Liver (tissue), 9 donors: ENCODE measurements around the gene SCN2B. TPM values are rescaled to one million over a fixed set of nuclear protein-coding genes. Genes with fewer than 3 reads are reported as not detected.

Experiments
- DNase-seq: peaks from one replicate; pipeline ENCODE4 v3.0.0-alpha.2; 2017; ENCODE audit warnings: low spot score
- H3K27ac ChIP-seq, 2 donors: one replicate each; pipeline ENCODE4 v1.7.0; 2013; ENCODE audit warnings: inconsistent platforms in 2 of 2, low read length in 2 of 2, control low read depth in 1 of 2, low read depth in 1 of 2, mild to moderate bottlenecking in 1 of 2
- H3K27me3 ChIP-seq, 4 donors: one replicate each; pipeline versions ENCODE4 v1.6.1 to v1.7.0; 2013; ENCODE audit warnings: low read length in 3 of 4, inconsistent platforms in 1 of 4, mild to moderate bottlenecking in 1 of 4, moderate library complexity in 1 of 4; ENCODE audit not compliant: control insufficient read depth in 4 of 4, insufficient read depth in 4 of 4
- H3K36me3 ChIP-seq, 4 donors: one replicate each; pipeline versions ENCODE4 v1.6.1 to v1.7.0; 2013; ENCODE audit warnings: low read length in 3 of 4, mild to moderate bottlenecking in 3 of 4, low read depth in 1 of 4, moderate library complexity in 1 of 4; ENCODE audit not compliant: control insufficient read depth in 4 of 4, insufficient read depth in 3 of 4
- H3K4me1 ChIP-seq, 4 donors: one replicate each; pipeline versions ENCODE4 v1.6.1 to v1.7.0; 2013; ENCODE audit warnings: low read length in 3 of 4, mild to moderate bottlenecking in 3 of 4, moderate library complexity in 1 of 4; ENCODE audit not compliant: control insufficient read depth in 4 of 4, insufficient read depth in 4 of 4
- H3K4me3 ChIP-seq, 3 donors: one replicate each; pipeline versions ENCODE4 v1.6.1 to v1.7.0; 2013; ENCODE audit warnings: low read length in 3 of 3, control low read depth in 1 of 3, low read depth in 1 of 3, mild to moderate bottlenecking in 1 of 3
- H3K9ac ChIP-seq, 2 donors: one replicate each; pipeline ENCODE4 v1.7.0; 2013; ENCODE audit warnings: low read length in 2 of 2, mild to moderate bottlenecking in 2 of 2, moderate library complexity in 2 of 2, control low read depth in 1 of 2, low read depth in 1 of 2
- H3K9me3 ChIP-seq, 4 donors: one replicate each; pipeline versions ENCODE4 v1.6.1 to v1.7.0; 2013; ENCODE audit warnings: low read length in 3 of 4; ENCODE audit not compliant: control insufficient read depth in 4 of 4
- EGR1 ChIP-seq, 2 donors: IDR thresholded peaks; 2 replicates each; pipeline ENCODE4 v1.6.1; 2016 to 2018; ENCODE audit warnings: antibody characterized with exemption in 2 of 2, low read depth in 2 of 2
- FOXA1 ChIP-seq: IDR thresholded peaks from 2 replicates; pipeline ENCODE4 v1.6.1; 2016; ENCODE audit warnings: antibody characterized with exemption
- FOXA2 ChIP-seq: IDR thresholded peaks from 2 replicates; pipeline ENCODE4 v1.6.1; 2016; ENCODE audit warnings: antibody characterized with exemption
- GABPA ChIP-seq, 2 donors: IDR thresholded peaks in 1 of 2; conservative IDR thresholded peaks in 1 of 2; 2 replicates each; pipeline ENCODE4 v1.6.1; 2016; ENCODE audit warnings: antibody characterized with exemption in 2 of 2, mild to moderate bottlenecking in 1 of 2, moderate library complexity in 1 of 2
- HNF4A ChIP-seq, 2 donors: conservative IDR thresholded peaks; 2 replicates each; pipeline ENCODE4 v1.6.1; 2016; ENCODE audit warnings: antibody characterized with exemption in 2 of 2, mild to moderate bottlenecking in 2 of 2
- HNF4G ChIP-seq: IDR thresholded peaks from 2 replicates; pipeline ENCODE4 v1.6.1; 2016; ENCODE audit warnings: antibody characterized with exemption
- JUND ChIP-seq, 2 donors: IDR thresholded peaks; 2 replicates each; pipeline ENCODE4 v1.6.1; 2016; ENCODE audit warnings: antibody characterized with exemption in 2 of 2
- NR2F2 ChIP-seq: IDR thresholded peaks from 2 replicates; pipeline ENCODE4 v1.6.1; 2016; ENCODE audit warnings: antibody characterized with exemption
- RAD21 ChIP-seq, 2 donors: IDR thresholded peaks; 2 replicates each; pipeline ENCODE4 v1.6.1; 2016; ENCODE audit warnings: antibody characterized with exemption in 2 of 2, mild to moderate bottlenecking in 2 of 2
- RXRA ChIP-seq, 2 donors: IDR thresholded peaks; 2 replicates each; pipeline ENCODE4 v1.6.1; 2017 to 2018; ENCODE audit warnings: antibody characterized with exemption in 2 of 2, mild to moderate bottlenecking in 1 of 2
- WGBS: extraction: QIAGEN DNeasy Blood & Tissue Kit; methylation state at CpG from one replicate; pipeline ENCODE4 v1.1.7; 2013; 5-methylcytosine and 5-hydroxymethylcytosine counted together
- polyA plus RNA-seq, 2 donors: library from polyadenylated mRNA; stranded (reverse) in 1 of 2; unstranded in 1 of 2; fragments of 200-250 nt in 1 of 2; fragments of >200 nt in 1 of 2; fragmentation: Nextera tagmentation in 1 of 2; extraction: Ambion mirVana in 1 of 2; gene quantifications; one replicate each; pipeline versions ENCODE4 v1.2.1 to v1.2.3, GENCODE V29; 2013 to 2015
- total RNA-seq, 2 donors: library from RNA; depleted of rRNA; stranded (reverse); fragments of >200 nt; gene quantifications; one replicate each; pipeline ENCODE4 v1.2.3, GENCODE V29; 2014
- TF ChIP-seq, protein P1 (sequence below): IDR thresholded peaks from 2 replicates; pipeline ENCODE4 v1.6.1; 2016; ENCODE audit warnings: antibody characterized with exemption
- TF ChIP-seq, protein P2 (sequence below): fragments of 150-350 bp; IDR thresholded peaks from 2 replicates; pipeline ENCODE4 v1.5.1; 2017; ENCODE audit warnings: improper control_type of control experiment, low read depth, low read length; ENCODE audit not compliant: missing input control
- TF ChIP-seq, protein P3 (sequence below): IDR thresholded peaks from 2 replicates; pipeline ENCODE4 v1.6.1; 2016; ENCODE audit warnings: antibody characterized with exemption, mild to moderate bottlenecking
- TF ChIP-seq, protein P4 (sequence below): IDR thresholded peaks from 2 replicates; pipeline ENCODE4 v1.6.1; 2016; ENCODE audit warnings: antibody characterized with exemption
- TF ChIP-seq, protein P5 (sequence below): IDR thresholded peaks from 2 replicates; pipeline ENCODE4 v1.6.1; 2016; ENCODE audit warnings: antibody characterized with exemption
- donor health status: healthy.
- donor health status: healthy.
- donor health status: healthy.
- donor health status: healthy.
- donor health status: healthy.

SCN2B gene
- total and polyA plus RNA-seq, 4 donors, result 0.01 to 0.05 TPM; not detected in 2

DNA sequence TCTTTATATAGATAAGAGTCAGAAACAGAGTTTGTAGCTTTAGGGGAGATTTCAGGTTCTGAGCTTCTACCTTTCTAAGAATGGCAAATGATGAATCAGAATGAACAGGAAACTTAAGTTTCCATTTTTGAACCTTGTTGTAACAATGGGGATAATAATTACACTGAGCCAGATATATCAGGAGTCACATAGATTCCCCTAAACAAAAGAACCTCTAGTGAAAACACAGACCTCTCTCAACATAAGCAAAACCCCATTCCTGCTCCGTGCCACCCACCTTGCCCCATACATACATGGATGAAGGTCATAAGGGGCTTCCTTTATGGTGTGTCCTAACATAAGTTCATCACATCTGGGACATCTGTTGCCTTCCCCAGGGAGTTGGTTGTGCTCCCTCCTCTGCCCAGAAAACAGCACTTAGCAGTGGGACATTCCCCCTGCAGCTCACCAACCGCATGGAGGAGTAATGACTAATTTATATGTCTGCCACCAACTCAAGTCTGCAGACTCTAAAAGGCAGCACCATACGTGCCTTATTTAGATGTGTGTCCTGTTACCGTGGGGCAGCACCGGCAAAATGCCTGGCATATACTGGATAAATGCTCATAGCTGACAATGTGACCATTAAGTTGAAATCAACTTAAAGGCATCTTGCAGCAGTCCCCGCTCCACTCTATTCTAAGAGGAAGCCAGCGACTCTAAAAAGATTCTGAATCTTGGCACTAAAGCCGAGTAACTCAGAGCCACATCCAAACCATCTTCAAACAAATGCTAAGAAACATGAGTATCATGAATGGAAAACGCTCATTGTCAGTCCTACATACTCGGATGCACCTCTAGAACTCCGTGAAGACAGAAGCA lies 40.4 kb upstream of the SCN2B start:
- TF ChIP-seq FOXA2 (no peak), EGR1 (IDR thresholded peaks at IDR 0.05; ENCODE audit: low read depth in 2 of 2) (no peak), FOXA1 (no peak), HNF4G (no peak), RXRA (IDR thresholded peaks at IDR 0.05) (no peak), RAD21 (IDR thresholded peaks at IDR 0.05) (no peak), NR2F2 (no peak), JUND (IDR thresholded peaks at IDR 0.05) (no peak)
- TF ChIP-seq, protein P1, sequence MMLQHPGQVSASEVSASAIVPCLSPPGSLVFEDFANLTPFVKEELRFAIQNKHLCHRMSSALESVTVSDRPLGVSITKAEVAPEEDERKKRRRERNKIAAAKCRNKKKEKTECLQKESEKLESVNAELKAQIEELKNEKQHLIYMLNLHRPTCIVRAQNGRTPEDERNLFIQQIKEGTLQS, result no peak
- TF ChIP-seq, protein P2, sequence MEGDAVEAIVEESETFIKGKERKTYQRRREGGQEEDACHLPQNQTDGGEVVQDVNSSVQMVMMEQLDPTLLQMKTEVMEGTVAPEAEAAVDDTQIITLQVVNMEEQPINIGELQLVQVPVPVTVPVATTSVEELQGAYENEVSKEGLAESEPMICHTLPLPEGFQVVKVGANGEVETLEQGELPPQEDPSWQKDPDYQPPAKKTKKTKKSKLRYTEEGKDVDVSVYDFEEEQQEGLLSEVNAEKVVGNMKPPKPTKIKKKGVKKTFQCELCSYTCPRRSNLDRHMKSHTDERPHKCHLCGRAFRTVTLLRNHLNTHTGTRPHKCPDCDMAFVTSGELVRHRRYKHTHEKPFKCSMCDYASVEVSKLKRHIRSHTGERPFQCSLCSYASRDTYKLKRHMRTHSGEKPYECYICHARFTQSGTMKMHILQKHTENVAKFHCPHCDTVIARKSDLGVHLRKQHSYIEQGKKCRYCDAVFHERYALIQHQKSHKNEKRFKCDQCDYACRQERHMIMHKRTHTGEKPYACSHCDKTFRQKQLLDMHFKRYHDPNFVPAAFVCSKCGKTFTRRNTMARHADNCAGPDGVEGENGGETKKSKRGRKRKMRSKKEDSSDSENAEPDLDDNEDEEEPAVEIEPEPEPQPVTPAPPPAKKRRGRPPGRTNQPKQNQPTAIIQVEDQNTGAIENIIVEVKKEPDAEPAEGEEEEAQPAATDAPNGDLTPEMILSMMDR, result no peak
- Histone ChIP-seq H3K9ac (no peak overlapping the region), H3K4me1 (peaks cover 7 to 23% (median 16%) of the 10 kb centered on the region in 4 donors), H3K4me3 (no peak overlapping the region), H3K27ac (no peak overlapping the region), H3K9me3 (no peaks in the 10 kb centered on the region), H3K27me3 (no peaks in the 10 kb centered on the region), H3K36me3 (no peaks in the 10 kb centered on the region)
- 86% methylated on average over 11 of the region's 11 CpGs for WGBS
- DNase-seq, result no peak

DNA sequence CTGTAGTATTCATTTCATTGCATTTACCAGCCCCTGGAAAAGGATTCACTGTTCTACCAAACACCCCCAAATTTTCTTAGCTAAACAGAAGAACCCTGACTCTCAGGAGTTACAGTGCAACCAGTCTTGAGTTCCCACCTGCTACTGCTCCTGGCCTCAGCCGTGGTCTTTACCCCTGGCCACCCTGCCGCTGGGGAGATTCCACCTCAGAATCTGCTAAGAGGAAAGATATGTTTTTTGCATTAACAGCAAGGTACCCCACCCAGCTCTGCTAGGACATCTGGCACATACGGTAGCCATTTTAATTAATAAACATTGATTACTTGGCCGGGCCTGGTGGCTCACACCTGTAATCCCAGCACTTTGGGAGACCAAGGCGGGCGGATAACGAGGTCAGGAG lies 39.3 kb upstream of the SCN2B start:
- Histone ChIP-seq H3K9me3 (no peaks in the 10 kb centered on the region), H3K9ac (no peak overlapping the region), H3K4me3 (no peak overlapping the region), H3K27me3 (no peaks in the 10 kb centered on the region), H3K36me3 (no peaks in the 10 kb centered on the region), H3K4me1 (peaks cover 9 to 28% (median 19%) of the 10 kb centered on the region in 4 donors), H3K27ac (no peak overlapping the region)
- DNase-seq, result no peak
- WGBS, result 92% methylated on average over 7 of the region's 7 CpGs
- TF ChIP-seq JUND (IDR thresholded peaks at IDR 0.05) (no peak), EGR1 (IDR thresholded peaks at IDR 0.05; ENCODE audit: low read depth in 2 of 2) (no peak)
- TF ChIP-seq, protein P3, sequence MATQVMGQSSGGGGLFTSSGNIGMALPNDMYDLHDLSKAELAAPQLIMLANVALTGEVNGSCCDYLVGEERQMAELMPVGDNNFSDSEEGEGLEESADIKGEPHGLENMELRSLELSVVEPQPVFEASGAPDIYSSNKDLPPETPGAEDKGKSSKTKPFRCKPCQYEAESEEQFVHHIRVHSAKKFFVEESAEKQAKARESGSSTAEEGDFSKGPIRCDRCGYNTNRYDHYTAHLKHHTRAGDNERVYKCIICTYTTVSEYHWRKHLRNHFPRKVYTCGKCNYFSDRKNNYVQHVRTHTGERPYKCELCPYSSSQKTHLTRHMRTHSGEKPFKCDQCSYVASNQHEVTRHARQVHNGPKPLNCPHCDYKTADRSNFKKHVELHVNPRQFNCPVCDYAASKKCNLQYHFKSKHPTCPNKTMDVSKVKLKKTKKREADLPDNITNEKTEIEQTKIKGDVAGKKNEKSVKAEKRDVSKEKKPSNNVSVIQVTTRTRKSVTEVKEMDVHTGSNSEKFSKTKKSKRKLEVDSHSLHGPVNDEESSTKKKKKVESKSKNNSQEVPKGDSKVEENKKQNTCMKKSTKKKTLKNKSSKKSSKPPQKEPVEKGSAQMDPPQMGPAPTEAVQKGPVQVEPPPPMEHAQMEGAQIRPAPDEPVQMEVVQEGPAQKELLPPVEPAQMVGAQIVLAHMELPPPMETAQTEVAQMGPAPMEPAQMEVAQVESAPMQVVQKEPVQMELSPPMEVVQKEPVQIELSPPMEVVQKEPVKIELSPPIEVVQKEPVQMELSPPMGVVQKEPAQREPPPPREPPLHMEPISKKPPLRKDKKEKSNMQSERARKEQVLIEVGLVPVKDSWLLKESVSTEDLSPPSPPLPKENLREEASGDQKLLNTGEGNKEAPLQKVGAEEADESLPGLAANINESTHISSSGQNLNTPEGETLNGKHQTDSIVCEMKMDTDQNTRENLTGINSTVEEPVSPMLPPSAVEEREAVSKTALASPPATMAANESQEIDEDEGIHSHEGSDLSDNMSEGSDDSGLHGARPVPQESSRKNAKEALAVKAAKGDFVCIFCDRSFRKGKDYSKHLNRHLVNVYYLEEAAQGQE, result no peak

DNA sequence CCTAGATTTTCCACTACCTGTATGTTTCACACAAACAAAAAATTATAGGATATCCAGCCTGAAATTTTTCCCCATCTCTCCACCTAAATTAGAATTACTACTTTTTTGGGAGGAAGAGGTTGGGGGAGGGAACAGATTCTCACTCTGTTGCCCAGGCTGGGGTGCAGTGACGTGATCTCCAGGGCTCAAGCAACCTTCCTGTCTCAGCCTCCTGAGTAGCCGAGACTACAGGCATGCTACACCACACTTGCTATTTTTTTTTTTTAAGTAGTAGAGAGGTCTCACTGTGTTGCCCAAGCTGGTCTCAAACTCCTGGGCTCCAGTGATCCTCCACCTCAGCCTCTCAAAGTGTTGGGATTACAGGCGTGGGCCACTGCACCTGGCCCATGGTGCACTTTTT lies 38.8 kb upstream of the SCN2B start:
- no peaks in the 10 kb centered on the region for H3K36me3 ChIP-seq
- H3K27ac ChIP-seq, result peak overlapping the region in 1 of 2 donors; percentile 5
- no peaks in the 10 kb centered on the region for H3K9me3 ChIP-seq
- H3K4me1 ChIP-seq, result peaks cover 9 to 28% (median 19%) of the 10 kb centered on the region in 4 donors
- DNase-seq, result no peak
- H3K4me3 ChIP-seq, result no peak overlapping the region
- H3K9ac ChIP-seq, result no peak overlapping the region
- no peaks in the 10 kb centered on the region for H3K27me3 ChIP-seq
- 92% methylated on average over 3 of the region's 3 CpGs for WGBS
- TF ChIP-seq RXRA (IDR thresholded peaks at IDR 0.05) (no peak), NR2F2 (no peak), HNF4A (conservative IDR thresholded peaks at IDR 0.05) (no peak), FOXA2 (no peak), GABPA (IDR thresholded peaks at IDR 0.05 in 1 of 2, conservative IDR thresholded peaks at IDR 0.05 in 1 of 2) (no peak)
- TF ChIP-seq, protein P4, sequence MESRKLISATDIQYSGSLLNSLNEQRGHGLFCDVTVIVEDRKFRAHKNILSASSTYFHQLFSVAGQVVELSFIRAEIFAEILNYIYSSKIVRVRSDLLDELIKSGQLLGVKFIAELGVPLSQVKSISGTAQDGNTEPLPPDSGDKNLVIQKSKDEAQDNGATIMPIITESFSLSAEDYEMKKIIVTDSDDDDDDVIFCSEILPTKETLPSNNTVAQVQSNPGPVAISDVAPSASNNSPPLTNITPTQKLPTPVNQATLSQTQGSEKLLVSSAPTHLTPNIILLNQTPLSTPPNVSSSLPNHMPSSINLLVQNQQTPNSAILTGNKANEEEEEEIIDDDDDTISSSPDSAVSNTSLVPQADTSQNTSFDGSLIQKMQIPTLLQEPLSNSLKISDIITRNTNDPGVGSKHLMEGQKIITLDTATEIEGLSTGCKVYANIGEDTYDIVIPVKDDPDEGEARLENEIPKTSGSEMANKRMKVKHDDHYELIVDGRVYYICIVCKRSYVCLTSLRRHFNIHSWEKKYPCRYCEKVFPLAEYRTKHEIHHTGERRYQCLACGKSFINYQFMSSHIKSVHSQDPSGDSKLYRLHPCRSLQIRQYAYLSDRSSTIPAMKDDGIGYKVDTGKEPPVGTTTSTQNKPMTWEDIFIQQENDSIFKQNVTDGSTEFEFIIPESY, result no peak
- TF ChIP-seq, protein P5, sequence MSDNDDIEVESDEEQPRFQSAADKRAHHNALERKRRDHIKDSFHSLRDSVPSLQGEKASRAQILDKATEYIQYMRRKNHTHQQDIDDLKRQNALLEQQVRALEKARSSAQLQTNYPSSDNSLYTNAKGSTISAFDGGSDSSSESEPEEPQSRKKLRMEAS, result no peak
- TF ChIP-seq, protein P2, result no peak
